HK-2 (cell line): Measurements from ENCODE around the gene ARHGEF7.

Experiments used
- DNase-seq: peaks from one replicate; pipeline ENCODE4 v3.0.0-alpha.2; 2018; ENCODE audit not compliant: unreplicated experiment

ARHGEF7 gene

DNA sequence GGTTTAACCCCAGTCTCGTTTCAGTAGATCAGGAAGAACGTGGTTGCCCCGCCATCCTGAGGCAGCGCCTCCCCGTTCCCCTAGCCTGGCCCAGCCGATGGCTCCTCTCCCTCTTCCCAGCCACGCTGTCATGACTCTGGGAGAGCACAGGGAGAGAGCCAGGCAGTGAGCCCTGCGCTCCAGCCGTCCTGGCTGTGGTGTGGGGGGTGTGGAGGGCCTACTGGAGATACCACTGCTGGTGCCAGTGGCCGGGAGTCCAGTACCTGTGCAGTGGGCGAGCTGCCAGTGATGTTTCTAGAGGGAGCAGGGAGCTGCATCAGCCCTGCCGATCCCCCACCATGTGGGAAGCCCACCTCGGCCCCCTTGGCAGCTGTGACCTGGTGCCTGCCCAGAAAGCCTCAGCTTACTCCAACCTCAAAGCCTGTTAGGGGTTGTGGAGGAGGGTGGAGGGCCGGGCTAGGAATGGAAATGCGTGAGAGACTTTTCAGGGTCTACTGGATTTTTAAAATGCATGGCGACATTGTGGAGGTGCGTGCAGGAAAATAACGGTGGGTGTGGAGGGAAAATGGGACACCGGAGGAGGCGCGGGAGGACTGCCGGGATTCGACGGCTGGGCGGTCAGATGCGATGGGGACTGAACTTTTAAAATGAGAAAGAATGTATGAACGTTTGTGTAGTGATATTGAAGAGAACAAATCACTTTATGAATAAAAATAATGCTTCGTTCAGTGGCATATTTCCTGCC lies 210.2 kb downstream of the ARHGEF7 start:
- DNase-seq, result no peak

DNA sequence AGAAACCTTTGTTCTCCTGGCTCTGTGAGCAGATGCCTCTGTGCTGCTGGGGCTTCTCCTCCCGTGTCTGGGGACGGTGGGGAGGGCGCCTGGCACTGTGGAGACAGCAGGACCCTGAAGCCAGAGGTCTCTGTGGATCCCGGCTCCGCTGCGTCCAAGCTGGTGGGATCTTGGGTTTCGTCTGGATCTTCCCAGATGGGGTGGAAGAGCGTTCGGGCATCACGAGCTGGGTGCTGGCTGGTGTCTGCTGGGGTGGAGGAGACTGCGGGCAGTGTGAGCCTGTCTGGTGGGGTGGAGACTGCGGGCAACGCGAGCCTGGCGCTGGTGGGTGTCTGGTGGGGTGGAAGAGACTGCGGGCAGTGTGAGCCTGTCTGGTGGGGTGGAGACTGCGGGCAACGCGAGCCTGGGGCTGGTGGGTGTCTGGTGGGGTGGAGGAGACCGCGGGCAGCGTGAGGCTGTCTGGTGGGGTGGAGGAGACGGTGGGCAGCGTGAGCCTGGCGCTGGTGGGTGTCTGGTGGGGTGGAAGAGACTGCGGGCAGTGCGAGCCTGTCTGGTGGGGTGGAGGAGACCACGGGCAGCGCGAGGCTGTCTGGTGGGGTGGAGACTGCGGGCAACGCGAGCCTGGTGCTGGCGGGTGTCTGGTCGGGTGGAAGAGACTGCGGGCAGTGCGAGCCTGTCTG lies 211.0 kb downstream of the ARHGEF7 start:
- no peak for DNase-seq

DNA sequence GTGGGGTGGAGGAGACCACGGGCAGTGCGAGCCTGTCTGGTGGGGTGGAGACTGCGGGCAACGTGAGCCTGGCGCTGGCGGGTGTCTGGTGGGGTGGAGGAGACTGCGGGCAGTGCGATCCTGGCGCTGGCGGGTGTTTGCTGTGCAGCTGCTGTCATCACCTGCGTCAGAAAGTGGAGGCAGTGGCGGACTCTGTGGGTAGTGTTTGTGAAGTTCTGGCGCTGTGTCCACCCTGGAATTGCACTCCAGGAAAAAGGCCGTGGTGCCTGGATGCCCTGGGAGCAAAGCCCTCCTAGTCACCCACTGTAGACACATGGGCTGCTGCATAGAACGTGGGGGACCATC lies 211.5 kb downstream of the ARHGEF7 start:
- DNase-seq, result no peak

DNA sequence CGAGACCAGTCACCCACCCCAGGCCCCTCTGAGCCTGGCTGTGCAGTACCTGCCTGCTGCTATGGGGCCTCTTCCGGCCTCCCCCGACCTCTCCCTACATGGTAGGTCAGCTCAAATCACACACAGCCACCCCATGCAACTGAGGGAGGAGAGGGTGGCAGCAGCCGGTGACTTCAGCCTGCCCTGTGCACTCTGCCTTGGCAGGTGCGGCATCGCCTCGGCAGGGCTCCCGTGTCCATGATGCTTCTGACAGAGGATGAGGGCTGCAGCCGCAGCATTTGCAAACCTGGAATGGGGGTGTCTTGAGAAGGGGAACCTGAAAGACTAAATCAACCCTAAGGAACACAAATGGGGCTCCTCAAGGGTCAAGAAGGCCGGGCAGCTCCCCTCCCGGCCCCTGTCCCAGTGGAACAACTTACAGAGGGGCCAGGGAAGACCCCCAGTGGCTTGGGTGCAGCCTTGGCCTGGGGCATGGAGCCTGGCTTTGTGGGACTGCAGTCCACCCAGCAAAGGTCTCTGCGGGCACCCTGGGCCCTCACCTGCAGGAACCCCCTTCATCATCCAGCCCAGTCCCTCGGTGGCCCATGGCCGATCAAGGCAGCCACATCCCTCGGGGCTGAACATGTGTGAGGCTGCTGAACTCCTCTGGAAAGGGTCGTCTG lies 212.0 kb downstream of the ARHGEF7 start:
- no peak for DNase-seq

- DNase-seq, result no peak
Measured at GRCh38 chr13:111327730-111328573, 212.8 kb downstream of the ARHGEF7 start.

- no peak for DNase-seq
Measured at GRCh38 chr13:111328574-111329410, 213.7 kb downstream of the ARHGEF7 start.

DNA sequence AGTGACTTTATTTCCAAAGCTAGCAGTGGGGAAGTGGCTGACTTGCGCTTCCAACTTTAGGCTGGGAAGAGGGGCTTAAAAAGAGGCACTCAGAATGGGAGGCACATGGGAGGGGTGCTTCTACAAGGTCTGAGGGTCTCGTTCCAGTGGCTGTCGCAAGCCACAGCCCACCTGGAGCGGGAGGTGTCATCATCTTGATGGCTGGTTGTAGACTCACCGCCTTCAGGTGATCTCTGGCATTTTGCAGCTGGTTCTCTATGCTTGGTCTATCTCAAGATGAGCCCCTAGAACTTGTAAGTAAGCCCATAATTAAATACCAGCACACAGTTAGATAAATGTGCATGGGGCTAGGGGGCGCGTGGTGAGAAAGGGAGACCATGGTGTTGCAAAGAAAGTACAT lies 214.5 kb downstream of the ARHGEF7 start:
- no peak for DNase-seq

DNA sequence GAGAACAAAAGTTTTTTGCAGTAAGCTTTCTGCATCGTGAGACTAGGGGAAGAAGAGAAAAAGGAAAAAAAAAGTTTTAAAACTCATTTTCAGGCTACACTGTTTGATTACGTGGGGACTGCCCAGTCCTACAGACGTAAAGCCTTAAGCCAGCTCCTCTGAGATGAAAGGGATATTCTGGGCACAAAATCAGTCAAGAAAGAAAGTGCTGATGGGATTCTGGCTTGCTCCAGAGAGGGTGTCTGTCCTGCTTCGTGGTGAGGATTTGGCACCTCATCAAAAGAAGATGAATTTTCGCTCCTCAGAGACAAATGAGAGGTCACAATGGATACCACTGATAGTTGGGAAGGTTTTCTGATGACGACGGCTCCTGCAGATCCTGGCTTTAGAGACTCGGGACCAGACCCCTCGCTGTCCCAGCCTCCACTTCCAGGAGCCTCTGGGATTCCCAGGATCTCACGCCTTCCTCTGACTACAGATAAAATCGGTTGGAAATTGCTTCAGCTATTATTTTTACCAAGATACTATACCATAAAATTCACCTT lies 215.0 kb downstream of the ARHGEF7 start:
- no peak for DNase-seq

DNA sequence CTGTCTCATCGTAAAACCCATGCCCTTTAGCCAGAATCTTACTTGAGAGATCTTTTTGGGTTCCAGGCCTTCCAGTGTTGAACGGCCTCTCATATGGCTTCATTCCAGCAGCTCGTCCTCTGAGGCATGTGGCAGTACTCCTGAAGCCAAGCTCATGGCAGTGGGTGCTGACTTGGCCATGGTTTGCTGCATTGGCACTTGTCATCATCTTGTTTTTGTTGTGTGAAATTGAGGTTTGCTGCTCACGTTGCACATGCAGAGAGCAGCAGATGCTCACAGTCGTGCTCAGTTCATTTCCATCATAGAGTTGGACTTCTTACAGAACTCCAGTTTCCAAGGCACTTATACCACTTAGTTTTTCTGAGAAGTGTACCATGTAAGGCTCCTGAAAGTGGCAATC lies 220.2 kb downstream of the ARHGEF7 start:
- no peak for DNase-seq

DNA sequence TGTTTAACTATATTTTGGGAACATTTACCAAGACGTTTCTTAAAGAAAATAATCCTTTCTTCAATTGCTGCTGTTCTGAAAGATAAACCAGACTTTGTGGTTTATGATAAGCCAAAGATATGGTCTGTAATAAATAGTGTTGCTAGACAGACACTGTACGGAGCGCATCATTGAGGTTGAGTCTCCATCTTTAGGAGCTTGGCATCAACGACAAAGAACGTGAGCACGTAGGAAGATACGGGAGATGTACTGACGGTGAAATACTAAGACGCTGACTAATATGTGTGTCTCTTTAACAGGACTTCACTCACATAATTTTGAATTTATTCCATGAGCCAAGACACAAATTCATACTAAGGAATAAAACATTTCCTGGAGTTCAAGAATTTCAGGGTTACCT lies 221.6 kb downstream of the ARHGEF7 start:
- DNase-seq, result no peak

- DNase-seq, result no peak
Measured at GRCh38 chr13:111337206-111337605, 222.1 kb downstream of the ARHGEF7 start.

DNA sequence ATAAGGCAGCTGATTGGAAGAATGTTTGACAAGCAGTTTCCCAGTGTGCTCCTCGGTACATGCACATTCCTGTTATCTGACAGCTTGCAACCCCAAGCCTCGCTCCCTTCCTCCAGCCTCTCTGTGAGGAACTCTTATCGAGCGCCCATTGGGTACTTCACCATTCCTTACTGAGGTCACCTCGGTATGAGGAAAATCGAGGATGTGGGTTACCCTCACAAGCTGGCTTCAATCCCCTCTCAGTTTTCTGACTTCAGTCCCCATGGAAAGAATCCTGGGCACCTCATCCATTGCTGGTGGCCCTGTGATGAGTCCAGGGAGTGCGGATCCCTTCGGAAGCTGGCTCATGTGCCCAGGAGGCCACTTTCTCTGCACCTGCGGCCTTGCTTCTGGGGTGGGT lies 222.6 kb downstream of the ARHGEF7 start:
- DNase-seq, result no peak

DNA sequence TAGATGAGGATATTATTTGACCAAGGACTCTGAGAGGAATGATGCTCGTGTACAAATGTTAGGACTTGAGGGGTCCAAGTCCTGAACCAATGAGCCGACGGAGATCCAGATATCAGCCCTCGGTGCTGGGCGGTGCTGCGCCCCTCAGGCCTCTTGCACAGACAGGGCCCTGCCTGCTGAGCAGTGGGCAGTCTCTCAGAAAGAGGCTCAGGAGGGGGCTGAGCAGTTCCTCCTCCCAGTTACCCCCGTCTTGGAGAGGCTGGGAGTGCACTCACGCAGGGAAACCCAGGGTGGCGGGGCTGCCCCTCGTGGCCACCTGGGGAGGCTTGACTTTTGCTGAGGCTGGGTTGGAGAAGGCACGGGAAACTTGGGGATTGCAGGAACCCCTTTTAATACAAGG lies 223.7 kb downstream of the ARHGEF7 start:
- no peak for DNase-seq

- no peak for DNase-seq
Measured at GRCh38 chr13:111339366-111340143, 224.4 kb downstream of the ARHGEF7 start.

DNA sequence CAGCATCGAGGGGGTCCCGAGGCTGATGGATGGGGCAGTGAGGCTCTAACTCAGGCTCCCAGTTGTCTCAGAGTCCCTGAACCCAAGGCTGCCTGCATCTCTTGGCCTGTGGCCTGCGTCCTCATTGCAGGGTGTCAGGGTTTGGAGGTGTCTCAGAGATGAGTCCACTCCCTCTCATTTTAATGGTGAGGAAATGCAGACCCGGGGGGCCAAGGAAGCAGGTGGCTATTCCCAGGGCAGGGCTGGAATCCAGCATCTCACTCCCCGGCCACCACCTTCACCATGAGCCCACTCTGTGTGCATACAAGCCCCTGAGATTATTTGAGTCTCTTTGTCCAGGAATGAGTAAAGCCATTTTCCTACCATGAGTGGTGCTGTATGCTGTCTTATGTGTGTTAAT lies 226.8 kb downstream of the ARHGEF7 start:
- no peak for DNase-seq

DNA sequence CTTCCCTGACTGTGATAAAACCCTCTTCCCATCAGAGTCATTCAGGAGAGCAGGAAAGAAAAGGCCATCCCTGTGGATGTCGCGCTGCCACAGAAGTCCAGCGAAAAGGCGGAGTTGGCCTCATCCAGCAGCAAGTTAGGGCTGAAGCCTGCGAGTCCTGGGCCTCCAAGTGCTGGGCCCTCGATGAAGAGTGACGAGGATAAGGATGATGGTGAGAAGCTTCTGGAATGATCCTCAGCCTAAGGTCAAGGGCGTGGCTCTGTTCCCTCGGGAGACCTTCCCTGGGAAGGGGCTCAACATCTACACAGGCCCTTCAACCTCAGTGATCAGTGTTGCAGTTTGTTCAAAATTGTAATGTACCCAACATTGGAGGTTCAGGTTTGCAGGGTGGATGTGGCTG lies 227.6 kb downstream of the ARHGEF7 start:
- no peak for DNase-seq

- DNase-seq, result no peak
Measured at GRCh38 chr13:111343186-111343805, 228.2 kb downstream of the ARHGEF7 start.

- DNase-seq, result no peak
Measured at GRCh38 chr13:111344471-111345191, 229.5 kb downstream of the ARHGEF7 start.

DNA sequence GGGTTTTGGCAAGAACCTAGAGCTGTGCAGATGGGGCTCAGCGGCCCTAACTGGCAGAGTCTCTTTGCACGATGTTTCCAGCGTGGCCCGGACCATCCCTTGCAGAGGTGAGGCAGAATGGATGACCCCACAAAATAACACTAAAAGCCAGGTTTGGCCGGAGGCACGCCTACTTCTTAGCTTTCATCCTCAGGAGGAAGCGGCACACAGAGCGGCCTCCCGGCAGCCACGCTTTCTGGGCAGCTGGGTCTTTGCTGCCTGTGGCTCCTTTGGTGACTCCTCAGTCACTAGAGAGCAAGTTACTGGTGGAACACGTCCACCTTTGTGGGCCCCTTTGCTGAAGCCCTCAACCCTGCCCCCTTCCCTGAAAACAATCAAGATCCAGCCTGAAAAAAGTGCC lies 230.6 kb downstream of the ARHGEF7 start:
- DNase-seq, result no peak
